CD4-positive, alpha-beta T cell treated with Interleukin-15 for 4 hours (primary cell): ENCODE data around the gene PCP4.

Experiments
- DNase-seq: peaks from one replicate; pipeline ENCODE4 v3.0.0-alpha.2; 2020; ENCODE audit warnings: low spot score

PCP4 gene

DNA sequence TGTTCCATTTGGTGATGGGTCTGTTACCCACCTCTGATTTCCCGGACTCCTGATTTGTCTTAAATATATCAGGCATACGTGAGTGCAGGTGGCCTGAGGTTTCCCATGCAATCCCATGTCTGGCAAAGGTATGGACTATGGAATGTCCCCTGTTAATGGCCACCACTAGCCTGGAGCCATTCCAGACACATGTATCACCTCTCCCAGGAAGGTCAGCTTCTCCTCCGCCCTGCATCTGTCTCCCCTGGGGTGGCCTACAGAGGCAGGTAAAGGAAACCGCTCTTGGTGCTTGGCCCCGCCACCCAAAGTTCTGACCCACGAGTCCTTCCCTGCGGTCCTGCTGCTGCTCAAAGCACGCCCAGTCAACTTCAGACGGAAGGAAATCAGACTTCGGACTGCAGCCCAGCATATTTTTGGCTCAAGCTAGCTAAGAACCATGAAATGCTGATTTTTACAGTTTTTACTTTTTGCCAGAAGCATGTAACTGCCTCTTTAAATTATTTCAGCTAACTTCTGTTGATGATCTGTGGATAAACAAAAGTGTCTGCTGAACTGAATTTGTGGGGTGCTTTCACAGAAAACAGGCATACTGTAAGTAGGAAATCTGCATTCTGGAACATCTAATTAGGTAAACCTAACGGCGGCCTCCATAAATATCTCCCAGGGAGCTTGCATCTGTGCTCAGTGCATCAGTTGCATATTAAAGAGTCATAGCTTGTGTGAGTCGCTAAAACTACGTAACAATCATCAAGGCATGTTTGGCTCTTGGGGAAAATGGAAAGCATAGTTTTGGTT is 105.9 kb downstream of the PCP4 start:
- no peak for DNase-seq

DNA sequence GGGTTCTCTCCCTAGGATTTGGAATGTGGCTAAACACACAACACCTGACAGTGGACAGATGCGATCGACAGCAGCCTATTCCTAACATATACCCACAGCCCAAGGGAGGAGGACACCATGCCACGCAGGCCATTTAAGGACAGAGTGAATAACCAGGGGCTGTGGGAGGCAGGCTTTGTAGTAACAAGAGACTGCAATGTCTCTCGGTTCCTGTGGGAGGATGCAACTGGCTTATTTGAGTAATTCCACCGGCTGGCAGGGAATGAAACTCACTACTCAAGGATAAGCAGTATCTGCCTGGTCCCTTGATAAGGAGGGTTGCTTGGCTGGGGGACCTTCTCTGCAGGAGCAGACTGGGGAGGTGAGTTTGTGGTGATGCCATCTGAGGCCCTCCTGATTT is 109.6 kb downstream of the PCP4 start:
- no peak for DNase-seq
